Neural progenitor cell (in vitro differentiated cells): ENCODE results near the gene CASP7. TPM values are rescaled to one million over a fixed set of nuclear protein-coding genes. Genes with fewer than 3 reads are reported as not detected.

Experiments used
- DNase-seq: peaks from one replicate; pipeline ENCODE4 v3.0.0-alpha.2; 2016; ENCODE audit warnings: low spot score
- H2AFZ ChIP-seq: fragments of 200-600 bp; sonication (generic); replicated peaks from 2 replicates; pipeline ENCODE4 v1.6.1; 2016; ENCODE audit warnings: antibody characterized with exemption
- H3F3A ChIP-seq: fragments of 200-600 bp; sonication (generic); 2 replicates; pipeline ENCODE4 v1.6.1; 2016; ENCODE audit warnings: antibody characterized with exemption, low read depth
- H3K27ac ChIP-seq: fragments of 200-600 bp; sonication (generic); 2 replicates; pipeline ENCODE4 v1.5.1; 2016; ENCODE audit warnings: mild to moderate bottlenecking
- H3K27me3 ChIP-seq: fragments of 200-600 bp; sonication (generic); 2 replicates; pipeline ENCODE4 v1.6.1; 2016; ENCODE audit warnings: mild to moderate bottlenecking, moderate library complexity
- H3K36me3 ChIP-seq: fragments of 200-600 bp; sonication (generic); 2 replicates; pipeline ENCODE4 v1.5.1; 2016
- H3K4me1 ChIP-seq: fragments of 200-600 bp; sonication (generic); 2 replicates; pipeline ENCODE4 v1.6.1; 2016; ENCODE audit warnings: mixed run types
- H3K4me2 ChIP-seq: fragments of 200-600 bp; sonication (generic); 2 replicates; pipeline ENCODE4 v1.6.1; 2016
- H3K4me3 ChIP-seq: fragments of 200-600 bp; sonication (generic); 2 replicates; pipeline ENCODE4 v1.5.1; 2016
- H3K79me2 ChIP-seq: fragments of 200-600 bp; sonication (generic); 2 replicates; pipeline ENCODE4 v1.6.1; 2016; ENCODE audit warnings: low read depth
- H3K9ac ChIP-seq: fragments of 200-600 bp; sonication (generic); 2 replicates; pipeline ENCODE4 v1.6.1; 2016
- H3K9me3 ChIP-seq: fragments of 200-600 bp; sonication (generic); 2 replicates; pipeline ENCODE4 v1.5.1; 2016; ENCODE audit warnings: low read depth
- H4K20me1 ChIP-seq: fragments of 200-600 bp; sonication (generic); 2 replicates; pipeline ENCODE4 v1.6.1; 2016; ENCODE audit warnings: low read depth
- H3K27ac Mint-ChIP-seq: 3 replicates; pipeline ENCODE4 v1.8.0; 2021; ENCODE audit warnings: mixed read lengths
- H3K27me3 Mint-ChIP-seq: 2 replicates; pipeline ENCODE4 v1.8.0; 2022; ENCODE audit warnings: low read depth, mild to moderate bottlenecking, inconsistent platforms, moderate library complexity, mixed read lengths; ENCODE audit not compliant: insufficient read depth
- H3K36me3 Mint-ChIP-seq: 3 replicates; pipeline ENCODE4 v1.8.0; 2021; ENCODE audit warnings: mixed read lengths
- H3K4me1 Mint-ChIP-seq: 3 replicates; pipeline ENCODE4 v1.8.0; 2021; ENCODE audit warnings: mixed read lengths
- H3K4me3 Mint-ChIP-seq: 3 replicates; pipeline ENCODE4 v1.8.0; 2021; ENCODE audit warnings: mild to moderate bottlenecking, moderate library complexity, mixed read lengths
- H3K9me3 Mint-ChIP-seq: 3 replicates; pipeline ENCODE4 v1.8.0; 2020; ENCODE audit warnings: mixed read lengths
- EZH2 ChIP-seq: fragments of 200-600 bp; sonication (generic); IDR thresholded peaks from 2 replicates; pipeline ENCODE4 v1.6.1; 2017; ENCODE audit warnings: antibody characterized with exemption, mild to moderate bottlenecking, moderate library complexity
- EZH2phosphoT487 ChIP-seq: fragments of 200-600 bp; sonication (generic); IDR thresholded peaks from 2 replicates; pipeline ENCODE4 v1.6.1; 2017; ENCODE audit warnings: antibody characterized with exemption
- total RNA-seq: library from RNA; depleted of rRNA; stranded (reverse); fragments of >200 nt; gene quantifications from 2 replicates; pipeline ENCODE4 v1.2.3, GENCODE V29; 2015; ENCODE audit warnings: low replicate concordance
- TF ChIP-seq, protein P1 (sequence below): fragments of 200-600 bp; sonication (generic); IDR thresholded peaks from 2 replicates; pipeline ENCODE4 v1.5.1; 2017; ENCODE audit warnings: antibody characterized with exemption, mild to moderate bottlenecking

The CASP7 gene
- total RNA-seq, 1 donor from 2014 or later: 18.9 TPM

DNA sequence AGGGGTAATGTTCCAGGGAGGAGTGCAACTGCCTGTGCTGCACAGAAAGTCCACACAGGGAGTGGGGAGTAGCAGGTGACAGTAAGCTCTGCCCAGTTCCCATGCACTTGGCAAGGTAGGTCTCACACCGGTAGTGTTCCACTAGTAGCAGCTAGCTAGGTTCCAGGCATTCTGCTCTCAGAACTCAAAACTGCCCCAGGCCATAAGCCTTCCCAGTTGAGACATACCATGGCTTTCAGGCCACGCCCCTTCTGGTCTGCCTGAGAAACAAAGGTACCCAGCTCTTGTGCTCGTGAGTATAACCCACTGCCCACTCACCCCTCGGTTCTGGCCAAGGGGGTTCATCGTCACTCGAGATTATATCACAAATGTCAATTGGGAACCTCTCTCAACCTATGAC is 12.6 kb downstream of the CASP7 start:
- Histone ChIP-seq H3K4me2 (no peak overlapping the region), H4K20me1 (no peaks in the 10 kb centered on the region), H3K9me3 (peaks cover under 1% of the 10 kb centered on the region), H3K36me3 (no peaks in the 10 kb centered on the region), H3K4me1 (no peaks in the 10 kb centered on the region), H3K27ac (no peak overlapping the region), H3K4me3 (no peak overlapping the region), H3K27me3 (no peaks in the 10 kb centered on the region), H3F3A (no peaks in the 10 kb centered on the region), H3K79me2 (peaks cover 35% of the 10 kb centered on the region), H2AFZ (no peak overlapping the region), H3K9ac (no peak overlapping the region)
- TF ChIP-seq EZH2phosphoT487: no peak
- TF ChIP-seq, protein P1, sequence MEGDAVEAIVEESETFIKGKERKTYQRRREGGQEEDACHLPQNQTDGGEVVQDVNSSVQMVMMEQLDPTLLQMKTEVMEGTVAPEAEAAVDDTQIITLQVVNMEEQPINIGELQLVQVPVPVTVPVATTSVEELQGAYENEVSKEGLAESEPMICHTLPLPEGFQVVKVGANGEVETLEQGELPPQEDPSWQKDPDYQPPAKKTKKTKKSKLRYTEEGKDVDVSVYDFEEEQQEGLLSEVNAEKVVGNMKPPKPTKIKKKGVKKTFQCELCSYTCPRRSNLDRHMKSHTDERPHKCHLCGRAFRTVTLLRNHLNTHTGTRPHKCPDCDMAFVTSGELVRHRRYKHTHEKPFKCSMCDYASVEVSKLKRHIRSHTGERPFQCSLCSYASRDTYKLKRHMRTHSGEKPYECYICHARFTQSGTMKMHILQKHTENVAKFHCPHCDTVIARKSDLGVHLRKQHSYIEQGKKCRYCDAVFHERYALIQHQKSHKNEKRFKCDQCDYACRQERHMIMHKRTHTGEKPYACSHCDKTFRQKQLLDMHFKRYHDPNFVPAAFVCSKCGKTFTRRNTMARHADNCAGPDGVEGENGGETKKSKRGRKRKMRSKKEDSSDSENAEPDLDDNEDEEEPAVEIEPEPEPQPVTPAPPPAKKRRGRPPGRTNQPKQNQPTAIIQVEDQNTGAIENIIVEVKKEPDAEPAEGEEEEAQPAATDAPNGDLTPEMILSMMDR: no peak
- TF ChIP-seq EZH2: no peak
- Mint-ChIP-seq H3K4me3 (no peak overlapping the region), H3K36me3 (peaks cover 27% of the 10 kb centered on the region), H3K9me3 (peaks cover 71% of the 10 kb centered on the region), H3K27me3 (peaks cover 2% of the 10 kb centered on the region), H3K4me1 (no peaks in the 10 kb centered on the region), H3K27ac (no peak overlapping the region)
- no peak for DNase-seq

DNA sequence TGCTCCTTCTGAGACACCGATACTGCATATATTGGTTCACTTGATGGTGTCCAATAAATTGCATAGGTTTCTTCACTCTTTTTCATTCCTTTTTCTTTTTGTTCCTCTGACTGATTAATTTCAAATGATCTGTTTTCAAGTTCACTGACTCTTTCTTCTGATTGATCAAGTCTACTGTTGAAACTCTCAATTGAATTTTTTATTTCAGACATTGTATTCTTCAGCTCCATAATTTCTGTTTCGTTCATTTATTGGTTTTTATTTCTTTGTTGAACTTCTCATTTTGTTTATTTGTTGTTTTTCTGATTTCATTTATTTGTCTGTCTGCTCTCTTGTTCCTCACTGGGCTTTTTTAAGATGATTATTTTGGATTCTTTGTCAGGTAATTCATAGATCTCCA is 13.6 kb downstream of the CASP7 start:
- peaks cover 29% of the 10 kb centered on the region for H3K36me3 Mint-ChIP-seq
- H3K27me3 ChIP-seq: no peaks in the 10 kb centered on the region
- no peak overlapping the region for H3K4me3 ChIP-seq
- H3K36me3 ChIP-seq: no peaks in the 10 kb centered on the region
- DNase-seq: no peak
- peaks cover 32% of the 10 kb centered on the region for H3K79me2 ChIP-seq
- no peak overlapping the region for H3K27ac Mint-ChIP-seq
- no peaks in the 10 kb centered on the region for H3K9me3 ChIP-seq
- no peaks in the 10 kb centered on the region for H4K20me1 ChIP-seq
- no peak overlapping the region for H3K9ac ChIP-seq
- TF ChIP-seq EZH2 (no peak), EZH2phosphoT487 (no peak)
- TF ChIP-seq, protein P1: no peak
- no peaks in the 10 kb centered on the region for H3F3A ChIP-seq
- H3K27me3 Mint-ChIP-seq: peaks cover 2% of the 10 kb centered on the region
- H3K4me2 ChIP-seq: no peak overlapping the region
- H3K27ac ChIP-seq: no peak overlapping the region
- H3K4me1 Mint-ChIP-seq: no peaks in the 10 kb centered on the region
- H3K4me3 Mint-ChIP-seq: no peak overlapping the region
- peaks cover 62% of the 10 kb centered on the region for H3K9me3 Mint-ChIP-seq
- H2AFZ ChIP-seq: no peak overlapping the region
- no peaks in the 10 kb centered on the region for H3K4me1 ChIP-seq

DNA sequence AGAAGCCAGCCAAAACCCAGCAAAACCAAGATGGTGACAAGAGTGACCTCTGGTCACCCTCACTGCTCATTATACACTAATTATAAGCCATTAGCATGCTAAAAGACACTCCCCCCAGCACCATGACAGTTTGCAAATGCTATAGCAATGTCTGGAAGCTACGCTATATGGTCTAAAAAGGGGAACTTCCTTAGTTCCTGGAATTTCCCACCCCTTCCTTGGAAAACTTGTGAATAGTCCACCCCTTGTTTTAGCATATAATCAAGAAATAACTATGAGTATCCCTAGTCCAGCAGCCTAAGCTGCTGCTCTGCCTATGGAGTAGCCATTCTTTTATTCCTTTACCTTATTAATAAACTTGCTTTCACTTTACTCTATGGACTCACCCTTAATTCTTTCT is 16.0 kb downstream of the CASP7 start:
- Histone ChIP-seq H2AFZ (no peak overlapping the region), H3F3A (no peaks in the 10 kb centered on the region), H3K9me3 (no peaks in the 10 kb centered on the region), H3K4me2 (no peak overlapping the region), H3K27ac (no peak overlapping the region), H4K20me1 (no peaks in the 10 kb centered on the region), H3K9ac (no peak overlapping the region), H3K36me3 (no peaks in the 10 kb centered on the region), H3K79me2 (peaks cover 14% of the 10 kb centered on the region), H3K4me1 (no peaks in the 10 kb centered on the region), H3K27me3 (no peaks in the 10 kb centered on the region), H3K4me3 (no peak overlapping the region)
- no peak for DNase-seq
- Mint-ChIP-seq H3K27ac (no peak overlapping the region), H3K36me3 (peaks cover 33% of the 10 kb centered on the region), H3K4me1 (no peaks in the 10 kb centered on the region), H3K9me3 (peaks cover 40% of the 10 kb centered on the region), H3K4me3 (no peak overlapping the region), H3K27me3 (peaks cover 4% of the 10 kb centered on the region)
- TF ChIP-seq EZH2 (no peak), EZH2phosphoT487 (no peak)
- TF ChIP-seq, protein P1: no peak

DNA sequence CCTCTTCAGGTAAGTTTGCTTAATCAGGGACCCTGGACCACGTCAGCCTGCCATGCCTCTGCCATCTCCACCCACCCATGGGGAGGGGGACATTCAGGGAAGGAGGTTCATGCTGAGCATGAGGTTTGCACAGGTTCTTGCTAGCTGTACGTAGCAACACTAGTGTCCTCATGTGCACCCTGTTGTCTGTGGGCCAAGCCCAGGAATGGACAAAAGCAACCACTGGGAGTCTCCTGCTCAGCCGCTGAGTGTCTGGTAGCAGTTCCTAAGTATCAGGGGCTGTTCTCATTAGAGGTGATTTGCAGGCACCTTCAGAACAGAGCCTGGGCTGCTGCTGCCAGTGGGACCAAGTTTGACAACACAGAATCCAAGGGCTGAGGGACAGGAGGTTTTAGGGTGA is 17.9 kb downstream of the CASP7 start:
- H3K27ac ChIP-seq: no peak overlapping the region
- no peak for DNase-seq
- no peaks in the 10 kb centered on the region for H3K4me1 ChIP-seq
- no peak overlapping the region for H3K9ac ChIP-seq
- peaks cover 6% of the 10 kb centered on the region for H3K79me2 ChIP-seq
- no peaks in the 10 kb centered on the region for H4K20me1 ChIP-seq
- no peaks in the 10 kb centered on the region for H3K9me3 ChIP-seq
- H3K36me3 ChIP-seq: no peaks in the 10 kb centered on the region
- Mint-ChIP-seq H3K27ac (no peak overlapping the region), H3K36me3 (peaks cover 34% of the 10 kb centered on the region), H3K4me3 (no peak overlapping the region), H3K9me3 (peaks cover 30% of the 10 kb centered on the region), H3K27me3 (peaks cover 4% of the 10 kb centered on the region), H3K4me1 (peaks cover 2% of the 10 kb centered on the region)
- TF ChIP-seq, protein P1: no peak
- TF ChIP-seq EZH2phosphoT487 (no peak), EZH2 (no peak)
- no peaks in the 10 kb centered on the region for H3K27me3 ChIP-seq
- no peak overlapping the region for H2AFZ ChIP-seq
- no peak overlapping the region for H3K4me2 ChIP-seq
- no peaks in the 10 kb centered on the region for H3F3A ChIP-seq
- H3K4me3 ChIP-seq: no peak overlapping the region
